ENCODE results near the gene RCOR2. TPM values are rescaled to one million over a fixed set of nuclear protein-coding genes. Genes with fewer than 3 reads are reported as not detected.

The RCOR2 gene
- polyA plus RNA-seq, 1 donor from 2014 or later: 41.5 TPM

GRCh38 chr11:63889344-63889743 lies 27.6 kb downstream of the RCOR2 start:
- Histone ChIP-seq H3K9ac (ENCODE audit: low read length) (no peak overlapping the region), H4K20me1 (ENCODE audit: insufficient read depth) (no peaks in the 10 kb centered on the region)

GRCh38 chr11:63888170-63889086 lies 28.5 kb downstream of the RCOR2 start:
- H3K27ac ChIP-seq (ENCODE audit: low read length): no peak overlapping the region
- H2AFZ ChIP-seq (ENCODE audit: low read depth, low read length): no peak overlapping the region
- no peak overlapping the region for H3K4me3 ChIP-seq (ENCODE audit: low read length)
- no peak overlapping the region for H3K4me2 ChIP-seq (ENCODE audit: low read length)
- H3K79me2 ChIP-seq (replicated peaks; ENCODE audit: insufficient read depth, low read length): peaks cover 3% of the 10 kb centered on the region
- no peaks in the 10 kb centered on the region for H3F3A ChIP-seq (ENCODE audit: insufficient read depth, low read length, poor library complexity, severe bottlenecking)
- no peaks in the 10 kb centered on the region for H4K20me1 ChIP-seq (ENCODE audit: insufficient read depth)
- no peaks in the 10 kb centered on the region for H3K27me3 ChIP-seq (ENCODE audit: insufficient read depth, low read depth, low read length)
- H3K9me2 ChIP-seq (ENCODE audit: insufficient read depth, low read length): no peaks in the 10 kb centered on the region
- no peak overlapping the region for H3K9ac ChIP-seq (ENCODE audit: low read length)
- H3K9me3 ChIP-seq (ENCODE audit: low read length): no peaks in the 10 kb centered on the region
- TF ChIP-seq EP300 (conservative IDR thresholded peaks at IDR 0.05; ENCODE audit: poor library complexity, severe bottlenecking) (no peak), SMC3 (conservative IDR thresholded peaks at IDR 0.05; ENCODE audit: poor library complexity) (no peak), CTCF (IDR thresholded peaks at IDR 0.05; ENCODE audit: poor library complexity, severe bottlenecking) (no peak), TAF1 (IDR thresholded peaks at IDR 0.05; ENCODE audit: low read depth) (no peak)
- no peaks in the 10 kb centered on the region for H3K36me3 ChIP-seq (ENCODE audit: insufficient read depth, low read length)

More at GRCh38 chr11:63889344-63889743, 27.6 kb downstream of the RCOR2 start:
- Histone ChIP-seq H3K9me3 (ENCODE audit: low read length) (no peaks in the 10 kb centered on the region), H3K27ac (ENCODE audit: low read length) (no peak overlapping the region), H3K79me2 (replicated peaks; ENCODE audit: insufficient read depth, low read length) (peaks cover 8% of the 10 kb centered on the region), H3K4me3 (ENCODE audit: low read length) (no peak overlapping the region), H3F3A (ENCODE audit: insufficient read depth, low read length, poor library complexity, severe bottlenecking) (no peaks in the 10 kb centered on the region), H3K27me3 (ENCODE audit: insufficient read depth, low read depth, low read length) (no peaks in the 10 kb centered on the region), H3K9me2 (ENCODE audit: insufficient read depth, low read length) (no peaks in the 10 kb centered on the region), H3K36me3 (ENCODE audit: insufficient read depth, low read length) (no peaks in the 10 kb centered on the region), H2AFZ (ENCODE audit: low read depth, low read length) (no peak overlapping the region), H3K4me2 (ENCODE audit: low read length) (no peak overlapping the region)
- no peak for TF ChIP-seq EP300 (conservative IDR thresholded peaks at IDR 0.05; ENCODE audit: poor library complexity, severe bottlenecking)
- TF ChIP-seq EZH2 (IDR thresholded peaks at IDR 0.05; ENCODE audit: borderline replicate concordance, insufficient read depth, low read length, poor library complexity, severe bottlenecking): no peak
- no peak for TF ChIP-seq TAF1 (IDR thresholded peaks at IDR 0.05; ENCODE audit: low read depth)
- no peak for TF ChIP-seq POLR2AphosphoS5 (IDR thresholded peaks at IDR 0.05)
- TF ChIP-seq CTCF (IDR thresholded peaks at IDR 0.05; ENCODE audit: poor library complexity, severe bottlenecking): no peak
- TF ChIP-seq SMC3 (conservative IDR thresholded peaks at IDR 0.05; ENCODE audit: poor library complexity): no peak
- no peak for TF ChIP-seq RAD21 (conservative IDR thresholded peaks at IDR 0.05)
- no peak for TF ChIP-seq MXI1 (conservative IDR thresholded peaks at IDR 0.05; ENCODE audit: poor library complexity, severe bottlenecking)
- TF ChIP-seq, protein P1, sequence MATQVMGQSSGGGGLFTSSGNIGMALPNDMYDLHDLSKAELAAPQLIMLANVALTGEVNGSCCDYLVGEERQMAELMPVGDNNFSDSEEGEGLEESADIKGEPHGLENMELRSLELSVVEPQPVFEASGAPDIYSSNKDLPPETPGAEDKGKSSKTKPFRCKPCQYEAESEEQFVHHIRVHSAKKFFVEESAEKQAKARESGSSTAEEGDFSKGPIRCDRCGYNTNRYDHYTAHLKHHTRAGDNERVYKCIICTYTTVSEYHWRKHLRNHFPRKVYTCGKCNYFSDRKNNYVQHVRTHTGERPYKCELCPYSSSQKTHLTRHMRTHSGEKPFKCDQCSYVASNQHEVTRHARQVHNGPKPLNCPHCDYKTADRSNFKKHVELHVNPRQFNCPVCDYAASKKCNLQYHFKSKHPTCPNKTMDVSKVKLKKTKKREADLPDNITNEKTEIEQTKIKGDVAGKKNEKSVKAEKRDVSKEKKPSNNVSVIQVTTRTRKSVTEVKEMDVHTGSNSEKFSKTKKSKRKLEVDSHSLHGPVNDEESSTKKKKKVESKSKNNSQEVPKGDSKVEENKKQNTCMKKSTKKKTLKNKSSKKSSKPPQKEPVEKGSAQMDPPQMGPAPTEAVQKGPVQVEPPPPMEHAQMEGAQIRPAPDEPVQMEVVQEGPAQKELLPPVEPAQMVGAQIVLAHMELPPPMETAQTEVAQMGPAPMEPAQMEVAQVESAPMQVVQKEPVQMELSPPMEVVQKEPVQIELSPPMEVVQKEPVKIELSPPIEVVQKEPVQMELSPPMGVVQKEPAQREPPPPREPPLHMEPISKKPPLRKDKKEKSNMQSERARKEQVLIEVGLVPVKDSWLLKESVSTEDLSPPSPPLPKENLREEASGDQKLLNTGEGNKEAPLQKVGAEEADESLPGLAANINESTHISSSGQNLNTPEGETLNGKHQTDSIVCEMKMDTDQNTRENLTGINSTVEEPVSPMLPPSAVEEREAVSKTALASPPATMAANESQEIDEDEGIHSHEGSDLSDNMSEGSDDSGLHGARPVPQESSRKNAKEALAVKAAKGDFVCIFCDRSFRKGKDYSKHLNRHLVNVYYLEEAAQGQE (IDR thresholded peaks at IDR 0.05; ENCODE audit: borderline replicate concordance): no peak

Measured in neural cell (in vitro differentiated cells).